GM18502 (cell line): ENCODE measurements around the gene PRDM11.
"Not testable (repeated sequence)": the region's sequence is repeated elsewhere in the genome, so short reads cannot be mapped to it uniquely, and the experiment has no call there.

Experiments used
- ATAC-seq: cut with Tn5 transposase; IDR thresholded peaks from one replicate; pipeline ENCODE4 v1.9.1; 2021; ENCODE audit warnings: mild to moderate bottlenecking; ENCODE audit not compliant: unreplicated experiment, poor library complexity

PRDM11 gene

DNA sequence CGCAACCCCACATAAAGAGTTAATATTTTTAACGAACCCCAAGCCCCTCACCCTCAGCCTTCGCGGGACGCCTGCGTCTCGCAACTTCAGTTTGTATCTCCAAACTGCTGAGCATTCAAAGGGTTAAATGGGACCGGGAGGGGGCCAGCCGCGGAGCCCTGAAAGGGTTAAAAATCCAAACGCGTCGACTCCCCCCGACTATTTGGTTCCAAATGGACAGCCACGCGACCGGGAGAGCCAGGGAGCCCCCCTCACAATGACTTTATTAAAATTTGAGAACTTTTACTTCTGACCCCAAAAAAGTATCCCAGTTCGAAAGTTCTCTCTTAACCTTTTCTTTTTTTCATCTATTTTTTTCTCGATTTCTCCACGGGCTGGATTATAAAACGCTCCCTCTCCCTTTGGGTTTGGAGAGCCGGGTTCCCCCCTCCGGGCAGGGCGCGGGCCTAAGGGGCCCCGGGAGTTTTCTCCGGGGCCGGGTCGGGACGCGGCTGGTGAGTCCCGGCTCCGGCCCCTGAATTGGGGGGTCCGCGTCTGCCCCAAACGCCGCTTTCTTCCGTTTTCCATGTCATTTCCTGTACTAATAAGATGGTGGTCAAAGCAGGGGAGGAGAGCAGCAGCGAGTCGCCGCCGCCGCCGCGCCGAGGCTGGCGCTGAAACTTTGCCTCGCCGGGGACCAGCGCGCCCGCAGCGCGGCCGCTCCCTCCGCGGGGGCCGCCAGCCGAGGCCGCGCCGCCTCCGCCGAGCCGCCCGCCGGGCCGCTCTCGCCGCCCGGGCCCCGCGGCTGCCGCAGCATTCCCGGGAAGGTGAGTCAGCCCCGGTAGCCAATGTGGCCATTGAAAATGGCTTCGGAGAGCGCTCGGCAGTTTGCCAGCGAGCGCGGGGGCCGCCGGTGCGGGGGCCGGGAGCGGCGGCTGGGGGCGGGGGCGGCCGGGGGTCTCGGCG is at the start of gene PRDM11:
Gene PRDM11, plus strand, starts transcription at position 568 of the 945 bp plus-strand sequence. CDS start 35,128 bp downstream, outside the sequence.
- ATAC-seq = peak; percentile 42

DNA sequence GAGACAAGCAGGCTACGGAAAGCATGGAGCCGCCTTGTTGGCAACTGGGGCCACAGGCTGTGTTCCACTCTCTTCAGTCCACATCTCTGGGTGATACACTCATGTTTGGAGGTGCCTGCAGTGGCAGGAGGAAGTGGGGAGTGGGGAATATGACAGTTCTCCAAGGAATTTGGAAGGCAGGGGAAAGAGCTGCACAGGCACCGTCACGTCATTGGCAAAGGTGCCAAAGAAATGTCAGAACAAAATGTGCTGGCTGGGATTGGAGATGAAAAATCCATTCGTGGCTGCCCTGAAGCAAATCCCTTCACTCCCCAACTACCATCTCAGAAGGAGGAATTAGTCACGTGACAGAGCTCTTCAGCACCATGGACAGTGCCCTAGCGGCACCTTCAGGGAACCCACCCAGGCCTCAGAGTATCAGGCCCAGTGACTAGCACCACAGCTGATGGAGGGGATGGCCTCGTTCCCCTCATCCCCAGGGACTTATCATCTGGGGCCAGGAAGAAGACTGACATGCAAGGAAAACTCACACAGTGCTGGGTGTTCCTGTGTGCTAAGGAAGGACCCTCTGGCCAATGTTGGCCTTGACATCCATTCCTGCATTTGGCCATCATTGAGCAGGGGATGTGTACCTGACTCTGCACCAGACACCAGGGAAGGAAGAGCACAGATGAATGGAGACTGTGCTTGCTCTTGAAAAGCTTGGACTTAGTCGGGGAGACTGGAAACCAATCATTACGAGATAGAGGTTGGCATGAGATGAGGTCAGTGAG is 48.5 kb upstream of the PRDM11 start:
- ATAC-seq = no peak

DNA sequence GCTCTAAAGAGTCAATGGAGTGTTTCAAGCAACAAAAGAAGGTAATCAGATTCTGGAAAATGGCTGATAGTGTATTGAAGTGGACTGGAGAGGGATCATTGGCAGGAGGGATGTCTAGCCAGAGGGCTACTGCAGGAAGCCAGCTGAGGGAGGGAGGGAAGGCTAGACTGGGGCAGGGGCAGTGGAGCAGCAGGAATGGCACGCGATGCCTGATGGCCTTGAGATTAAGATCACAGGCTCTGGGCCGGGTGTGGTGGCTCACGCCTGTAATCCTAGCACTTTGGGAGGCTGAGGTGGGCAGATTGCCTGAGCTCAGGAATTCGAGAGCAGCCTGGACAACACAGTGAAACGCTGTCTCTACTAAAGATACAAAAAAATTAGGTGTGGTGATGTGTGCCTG is 47.5 kb upstream of the PRDM11 start:
- no peak for ATAC-seq

DNA sequence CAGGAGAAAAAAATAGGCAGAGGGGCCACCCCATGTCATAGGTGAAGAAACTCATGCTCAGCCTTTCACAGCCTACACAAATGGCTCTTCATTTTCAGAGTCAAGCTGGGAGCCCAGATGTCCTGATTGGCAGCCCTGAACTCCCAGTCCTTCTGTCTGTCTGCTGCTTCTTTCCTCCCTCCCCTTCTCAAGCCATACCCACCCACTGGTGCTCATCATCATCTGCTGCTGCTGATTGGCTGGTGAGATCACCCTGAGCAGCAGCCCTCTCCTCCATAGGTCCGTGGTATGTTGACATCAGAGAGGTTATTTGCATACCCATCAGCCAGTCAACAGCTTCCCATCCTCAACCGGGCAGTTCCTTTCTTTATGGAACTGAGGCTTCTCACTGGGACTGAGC is 46.1 kb upstream of the PRDM11 start:
- no peak for ATAC-seq

DNA sequence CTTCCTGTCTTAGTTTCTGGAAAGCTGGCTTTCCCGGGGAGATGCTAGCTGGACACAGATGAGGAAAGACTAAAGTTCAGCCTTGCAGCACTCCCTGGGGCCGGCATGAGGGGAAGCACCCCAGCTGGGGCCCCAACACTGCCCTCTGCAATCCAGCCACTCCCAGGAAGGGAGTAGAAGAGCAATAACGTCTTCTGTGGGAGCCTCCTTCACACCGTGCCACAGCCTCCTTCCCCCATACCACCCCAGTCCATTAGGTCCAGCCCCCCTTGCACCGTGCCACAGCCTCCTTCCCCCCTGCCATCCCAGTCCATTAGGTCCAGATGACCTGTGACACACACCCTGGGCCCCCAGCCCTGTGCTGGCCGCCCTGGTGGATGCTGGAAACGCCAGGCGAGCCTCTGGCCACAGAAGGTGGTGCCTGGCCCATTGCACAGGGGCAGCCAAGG is 44.1 kb upstream of the PRDM11 start:
- ATAC-seq = no peak

DNA sequence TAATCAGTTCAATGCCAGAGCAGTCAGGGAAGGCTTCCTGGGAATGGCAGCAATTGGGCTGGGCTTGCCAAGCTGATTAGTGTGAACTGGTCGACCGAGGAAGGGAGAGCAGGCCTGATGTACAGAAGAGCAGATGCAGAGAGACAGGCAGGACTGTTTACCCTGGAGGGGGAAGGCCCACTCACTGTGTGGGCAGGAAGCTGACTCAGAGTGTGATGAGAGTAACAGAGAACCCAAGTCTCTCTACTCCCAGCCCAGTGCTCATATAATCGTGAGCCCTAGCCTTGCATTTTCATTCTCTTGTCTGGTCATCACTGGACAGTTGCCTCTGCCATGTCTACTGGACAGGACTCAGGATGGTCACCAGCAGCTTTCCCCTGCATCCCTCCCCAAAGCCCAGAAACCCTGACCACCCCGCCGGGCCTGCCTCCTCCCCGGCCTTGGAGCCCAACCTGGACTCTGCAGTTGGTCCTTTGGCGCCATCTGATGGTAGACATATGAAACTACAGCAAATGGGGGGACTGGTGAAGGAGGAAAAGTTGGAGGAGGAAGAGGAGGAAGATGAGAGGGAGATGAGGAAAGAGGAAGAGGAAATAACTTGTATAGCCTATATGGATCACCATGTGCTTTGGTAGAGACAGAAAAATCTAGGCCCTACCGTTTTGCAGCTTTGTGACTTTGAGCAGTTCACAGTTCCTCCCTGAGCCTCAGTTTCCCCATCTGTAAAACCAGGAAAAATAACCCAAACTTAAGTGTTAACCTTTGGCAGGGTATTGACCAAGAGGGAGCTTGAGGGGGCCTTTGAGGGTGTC is 43.4 kb upstream of the PRDM11 start:
- ATAC-seq = peak; percentile 97

DNA sequence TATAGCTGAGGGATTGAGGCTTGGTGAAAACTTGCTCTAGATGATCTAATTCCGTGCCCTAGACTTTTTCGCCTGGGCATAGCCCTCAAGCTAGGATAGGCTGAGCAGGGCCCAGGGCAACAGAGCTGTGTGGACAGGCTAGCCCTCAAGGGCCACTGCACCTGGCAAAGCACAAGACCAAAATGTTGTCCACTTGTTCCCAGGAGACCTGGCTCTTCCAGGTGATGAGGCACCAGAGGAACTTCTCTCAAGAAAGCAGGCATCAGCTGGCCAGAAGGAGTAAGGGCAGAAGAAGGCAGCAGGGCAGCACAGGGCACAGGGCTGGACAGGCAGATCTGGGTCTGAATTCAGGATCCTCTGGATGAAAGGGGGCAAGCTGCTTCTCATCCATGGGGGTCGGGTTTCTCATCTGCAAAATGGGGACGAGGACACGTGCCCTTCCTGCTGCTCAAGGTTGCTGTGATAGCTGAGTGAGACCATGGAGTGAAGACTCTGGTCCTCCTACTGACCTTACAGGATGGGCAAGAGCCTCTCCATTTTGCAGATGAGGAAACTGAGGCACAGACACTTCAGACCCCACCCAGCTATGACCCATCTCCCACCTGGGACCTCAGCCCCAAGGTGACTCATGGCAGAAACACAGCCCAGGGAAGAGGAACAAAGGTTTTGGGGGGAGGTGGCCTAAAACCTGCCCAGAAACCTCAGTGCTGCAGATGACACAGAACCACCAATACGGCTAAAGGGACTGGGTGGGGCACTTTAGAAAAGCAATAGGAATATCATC is 42.2 kb upstream of the PRDM11 start:
- no peak for ATAC-seq

DNA sequence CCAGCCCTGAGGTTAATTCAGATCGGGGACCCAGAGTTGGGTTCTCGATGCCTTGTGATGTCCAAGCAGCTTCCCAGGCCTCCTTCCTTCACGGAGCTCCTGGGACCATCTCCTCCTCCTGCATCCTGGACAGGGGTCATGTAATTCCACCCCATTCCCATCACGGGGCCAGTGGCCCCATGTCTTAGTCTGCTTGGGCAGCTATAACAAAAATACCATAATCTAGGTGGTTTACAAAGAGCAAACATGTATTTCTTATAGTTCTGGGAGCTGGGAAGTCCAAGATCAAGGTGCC is 41.7 kb upstream of the PRDM11 start:
- ATAC-seq = no peak

DNA sequence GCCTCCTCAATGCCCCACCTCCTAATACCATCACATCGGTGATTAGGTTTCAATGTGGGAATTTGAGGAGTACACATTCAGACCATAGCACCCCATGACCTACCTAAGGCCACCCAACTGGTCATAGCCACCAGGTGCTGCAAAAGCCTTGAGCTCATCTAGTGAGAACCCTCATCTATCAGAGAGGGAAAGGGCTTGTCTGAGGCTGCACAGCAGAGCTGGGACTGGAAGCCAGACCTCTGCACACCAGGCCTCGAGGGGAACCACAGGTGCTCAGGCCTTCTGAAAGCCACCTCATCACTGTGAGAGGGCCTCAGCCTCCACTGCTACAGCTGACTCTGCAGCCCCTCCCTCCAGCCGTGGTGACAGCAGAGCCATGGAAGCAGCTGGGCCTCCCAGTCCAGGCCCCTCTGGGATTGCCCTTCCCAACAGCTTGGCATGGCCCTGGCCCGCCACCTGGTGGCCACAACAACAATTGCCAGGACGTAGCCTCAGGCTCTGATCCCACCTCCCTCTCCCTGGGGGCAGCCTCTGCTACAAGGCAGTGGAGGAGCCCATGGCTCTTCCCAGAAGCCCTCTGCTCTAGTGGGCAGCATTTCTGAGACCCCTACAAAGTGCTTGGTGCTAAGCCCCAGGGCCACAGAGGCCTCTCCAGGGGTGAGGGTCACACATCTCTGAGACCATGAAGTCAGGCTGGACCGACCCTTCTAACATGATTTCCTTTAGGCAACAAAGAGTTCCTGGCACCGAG is 41.0 kb upstream of the PRDM11 start:
- peak; percentile 46 for ATAC-seq

DNA sequence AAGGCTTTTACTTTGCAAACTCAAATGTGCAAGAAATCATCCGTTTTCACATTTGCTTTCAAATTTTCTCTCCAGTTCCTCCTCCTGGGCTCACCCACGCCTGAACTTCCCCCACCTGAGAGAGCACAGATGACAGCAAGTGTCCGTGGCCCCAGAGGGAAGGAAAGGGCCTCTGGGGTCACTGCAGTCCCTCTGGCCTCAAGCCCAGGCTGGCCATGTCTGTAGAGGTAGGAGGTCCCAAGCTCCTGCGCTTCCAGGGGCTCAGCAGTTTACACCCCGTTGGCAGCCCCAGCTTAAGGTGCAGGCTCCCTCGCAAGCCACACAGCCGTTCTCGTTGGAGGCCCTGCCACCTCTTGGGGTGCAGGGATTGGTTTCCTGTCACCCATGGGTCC is 40.5 kb upstream of the PRDM11 start:
- ATAC-seq = no peak

DNA sequence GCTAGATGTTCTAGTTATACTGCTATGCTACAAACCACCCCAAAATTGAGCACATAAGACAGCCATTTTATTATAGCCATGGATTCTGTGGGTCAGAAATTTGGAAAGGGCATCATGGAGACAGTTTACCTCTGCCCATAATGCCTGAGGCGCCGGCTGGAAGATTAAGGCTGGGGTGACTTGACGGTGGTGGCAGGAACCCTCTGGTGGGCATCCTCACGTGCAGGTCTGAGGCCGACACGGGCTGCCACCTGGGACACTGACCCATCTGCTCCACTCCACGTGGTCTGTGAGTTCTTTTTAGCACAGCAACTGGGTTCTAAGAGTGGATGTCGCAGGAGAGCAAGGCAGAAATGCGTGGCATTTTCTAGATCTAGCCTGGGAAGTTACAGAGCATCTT is 40.0 kb upstream of the PRDM11 start:
- no peak for ATAC-seq

DNA sequence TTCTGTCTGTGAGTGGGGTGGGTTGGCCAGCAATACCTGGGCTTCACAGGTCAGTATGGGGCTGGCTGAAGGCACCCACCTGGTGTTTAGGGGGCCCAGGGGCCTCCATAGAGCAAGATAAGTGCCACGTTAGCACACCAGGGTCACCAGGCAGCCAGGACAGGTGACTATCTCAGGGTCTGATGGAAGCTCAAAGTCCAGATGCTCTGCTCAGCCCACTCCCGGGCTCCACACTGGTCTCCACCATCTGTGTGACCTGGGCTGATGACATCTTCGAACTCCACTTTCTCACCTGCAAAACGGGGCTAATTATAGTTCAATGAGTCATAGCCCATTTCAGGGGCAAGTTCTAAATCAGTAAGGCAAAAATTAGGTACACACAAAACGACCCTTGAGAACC is 39.4 kb upstream of the PRDM11 start:
- ATAC-seq = no peak

DNA sequence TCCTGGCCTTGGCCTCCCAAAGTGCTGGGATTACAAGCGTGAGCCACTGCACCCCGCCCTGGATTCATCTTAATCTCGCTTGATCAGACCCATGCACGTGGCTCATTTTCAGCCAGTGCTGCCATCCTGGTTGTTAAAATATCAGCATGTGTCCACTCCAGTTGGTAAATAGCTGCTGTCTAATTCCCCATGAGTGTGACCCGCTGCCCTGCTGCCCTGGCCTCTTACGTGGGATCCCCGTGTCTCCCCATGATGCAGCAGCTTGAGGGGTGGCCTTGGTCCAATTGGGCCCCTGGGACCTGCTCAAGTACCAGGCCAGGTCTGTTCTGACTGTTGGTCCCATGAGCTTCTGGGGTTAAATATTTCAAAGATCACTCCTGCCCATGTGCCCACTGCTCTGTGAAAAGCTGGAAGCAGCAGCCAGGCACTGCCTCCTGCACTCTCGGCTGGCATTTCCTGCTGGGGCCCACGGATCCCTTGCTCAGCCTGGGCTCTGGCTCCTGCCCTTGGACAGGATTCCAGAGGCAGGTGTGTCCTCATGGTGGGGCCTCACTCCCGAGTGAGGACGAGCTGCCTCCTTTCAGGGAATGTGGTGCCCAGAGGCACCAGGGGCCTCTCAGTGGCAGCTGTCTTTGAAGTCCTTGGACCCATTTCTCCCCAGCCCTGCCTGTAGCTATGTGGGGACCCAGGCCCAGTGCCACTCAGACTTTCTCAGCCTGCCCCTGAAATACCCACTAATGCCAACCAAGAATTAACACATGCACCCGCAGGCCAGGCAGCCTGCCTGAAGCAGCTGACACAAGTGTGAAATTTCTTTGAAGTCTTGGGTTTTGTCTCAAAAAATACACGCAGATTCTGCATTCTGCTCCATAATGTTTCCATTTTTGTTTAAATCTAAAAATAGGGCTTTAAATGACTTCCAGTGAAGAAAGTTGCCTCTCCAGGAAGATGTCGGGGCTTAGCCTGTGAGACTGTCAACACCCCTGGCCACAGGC is 38.1 kb upstream of the PRDM11 start:
- no peak for ATAC-seq

DNA sequence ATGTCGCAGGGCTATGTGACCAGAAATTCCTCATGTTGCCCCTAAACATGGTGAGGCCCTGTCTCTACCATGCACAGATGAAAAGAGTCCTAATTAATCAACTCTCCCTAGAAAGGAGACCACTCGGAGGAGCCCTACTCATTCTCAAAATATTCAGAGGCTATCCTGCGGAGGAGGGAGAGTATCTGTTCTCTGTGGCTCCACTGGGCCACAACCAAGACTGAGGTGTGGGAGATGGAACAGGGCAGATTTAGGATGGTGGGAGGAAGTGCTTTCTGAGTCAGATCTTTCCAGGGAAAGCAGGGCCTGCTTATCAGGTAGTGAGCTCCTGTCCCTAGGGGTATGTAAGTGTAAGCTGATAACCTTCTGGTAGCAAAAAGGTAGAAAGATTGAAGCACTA is 37.0 kb upstream of the PRDM11 start:
- no peak for ATAC-seq

DNA sequence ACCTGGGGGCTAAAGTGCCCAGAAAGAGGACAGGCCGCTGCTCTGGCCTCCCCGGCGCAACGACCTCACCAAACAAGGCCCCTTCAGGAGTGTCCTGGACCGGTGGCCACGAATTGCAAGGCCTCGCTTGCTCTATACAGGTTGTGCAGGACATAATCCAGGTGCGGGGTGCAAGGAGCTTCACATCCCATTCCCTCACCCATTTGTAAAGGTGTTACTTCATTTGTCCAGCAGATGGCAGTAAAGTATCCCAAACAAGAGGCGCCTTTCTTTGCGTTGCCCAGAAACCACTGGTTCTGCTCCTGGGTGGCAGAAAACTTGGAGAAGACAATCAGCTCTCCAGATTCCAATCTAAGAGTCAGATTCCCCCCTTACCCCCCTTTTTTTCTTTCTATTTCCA is 35.9 kb upstream of the PRDM11 start:
- no peak for ATAC-seq

DNA sequence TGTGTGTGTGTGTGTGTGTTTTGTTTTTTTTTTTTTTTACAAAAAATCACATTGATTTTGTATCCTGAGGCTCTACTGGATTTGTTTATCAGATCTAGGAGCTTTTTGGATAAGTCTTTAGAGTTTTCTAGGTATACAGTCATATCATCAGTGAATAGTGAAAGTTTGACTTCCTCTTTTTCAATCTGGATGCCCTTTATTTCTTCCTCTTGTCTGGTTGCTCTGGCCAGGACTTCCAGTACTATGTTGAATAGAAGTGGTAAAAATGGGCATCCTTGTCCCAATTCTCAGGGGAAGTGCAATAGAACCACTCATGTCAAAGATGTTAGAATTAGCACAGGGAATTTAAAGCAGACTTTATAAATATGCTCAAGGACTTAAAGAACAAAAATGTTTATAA is 32.6 kb upstream of the PRDM11 start:
- no peak for ATAC-seq

DNA sequence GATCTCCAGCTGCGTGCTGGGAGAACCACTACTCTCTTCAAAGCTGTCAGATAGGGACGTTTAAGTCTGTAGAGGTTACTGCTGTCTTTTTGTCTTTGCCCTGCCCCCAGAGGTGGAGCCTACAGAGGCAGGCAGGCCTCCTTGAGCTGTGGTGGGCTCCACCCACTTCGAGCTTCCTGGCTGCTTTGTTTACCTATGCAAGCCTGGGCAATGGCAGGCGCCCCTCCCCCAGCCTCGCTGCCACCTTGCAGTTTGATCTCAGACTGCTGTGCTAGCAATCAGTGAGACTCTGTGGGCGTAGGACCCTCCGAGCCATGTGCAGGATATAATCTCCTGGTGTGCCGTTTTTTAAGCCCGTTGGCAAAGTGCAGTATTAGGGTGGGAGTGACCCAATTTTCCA is 18.6 kb upstream of the PRDM11 start:
- not testable (repeated sequence) for ATAC-seq

DNA sequence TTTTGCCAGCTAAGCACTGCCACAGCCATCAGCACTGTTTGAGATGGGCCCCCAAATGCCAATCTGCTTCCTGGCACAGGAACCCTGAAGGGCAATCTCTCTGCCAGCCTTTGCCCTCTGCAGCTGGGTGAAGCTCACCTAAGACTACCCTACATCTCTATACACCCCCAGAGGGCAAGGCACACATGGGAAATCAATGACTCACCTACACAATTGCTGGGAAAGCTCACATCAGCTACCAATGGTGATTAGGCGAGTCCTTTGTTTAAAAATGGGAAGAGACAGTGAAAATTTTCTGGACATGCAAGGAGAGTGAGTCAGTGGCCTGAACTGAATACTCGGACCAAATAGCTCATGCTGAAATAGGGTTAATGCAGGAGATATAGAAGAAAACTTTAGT is 12.6 kb upstream of the PRDM11 start:
- no peak for ATAC-seq
